SKM-1 treated with dmso at 0.1 percent for 144 hours (cell line): ENCODE results near the gene ZCWPW1.
"Not testable (repeated sequence)": the region's sequence is repeated elsewhere in the genome, so short reads cannot be mapped to it uniquely, and the experiment has no call there.

Experiments
- DNase-seq: peaks from one replicate; lab custom pipeline; 2025; ENCODE audit not compliant: unreplicated experiment; lab: John Stamatoyannopoulos, UW

The ZCWPW1 gene

DNA sequence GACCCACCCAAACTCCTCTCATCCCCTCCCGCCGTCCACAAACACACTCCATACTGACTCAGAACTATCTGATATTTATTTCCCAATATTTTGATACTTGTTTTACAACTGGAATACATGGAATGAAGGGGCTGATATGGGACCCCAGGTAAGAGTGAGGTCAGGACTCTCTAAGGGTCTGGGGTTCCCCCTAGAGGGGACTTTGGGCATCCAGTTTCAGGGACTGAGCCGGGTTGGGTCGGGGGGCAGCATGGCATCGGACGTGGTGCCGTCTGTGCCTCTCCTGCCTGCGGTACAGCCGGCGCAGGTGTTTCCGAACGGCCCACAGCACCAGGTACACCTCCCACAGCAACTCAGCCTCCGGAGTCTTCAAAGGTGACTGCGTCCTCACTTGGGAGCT, 28.1 kb upstream of the ZCWPW1 start:
- DNase-seq = no peak

- DNase-seq = no peak
Observed at GRCh38 chr7:100455206-100455605, 26.7 kb upstream of the ZCWPW1 start.

DNA sequence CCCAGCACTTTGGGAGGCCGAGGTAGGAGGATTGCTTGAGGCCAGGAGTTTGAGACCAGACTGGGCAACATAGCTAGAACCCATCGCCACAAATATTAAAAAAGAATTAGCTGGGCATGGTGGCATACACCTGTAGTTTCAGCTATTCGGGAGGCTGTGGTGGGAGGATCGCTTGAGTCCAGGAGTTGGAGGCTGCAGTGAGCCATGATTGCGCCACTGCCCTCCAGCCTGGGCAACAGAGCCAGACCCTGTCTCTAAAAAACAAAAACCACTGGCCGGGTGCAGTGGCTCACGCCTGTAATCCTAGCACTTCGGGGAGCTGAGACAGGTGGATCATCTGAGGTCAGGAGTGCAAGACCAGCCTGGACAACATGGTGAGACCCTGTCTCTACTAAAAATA, 25.4 kb upstream of the ZCWPW1 start:
- not testable (repeated sequence) for DNase-seq

- no peak for DNase-seq
Observed at GRCh38 chr7:100452513-100452912, 24.0 kb upstream of the ZCWPW1 start.

- no peak for DNase-seq
Observed at GRCh38 chr7:100449190-100449795, 20.8 kb upstream of the ZCWPW1 start.

- DNase-seq = not testable (repeated sequence)
Observed at GRCh38 chr7:100447363-100447762, 18.9 kb upstream of the ZCWPW1 start.

GRCh38 chr7:100446040-100446439, 17.5 kb upstream of the ZCWPW1 start:
- no peak for DNase-seq

GRCh38 chr7:100444311-100445278, 16.1 kb upstream of the ZCWPW1 start:
- DNase-seq = peak; percentile 54

GRCh38 chr7:100443096-100443840, 14.8 kb upstream of the ZCWPW1 start:
- DNase-seq = no peak

DNA sequence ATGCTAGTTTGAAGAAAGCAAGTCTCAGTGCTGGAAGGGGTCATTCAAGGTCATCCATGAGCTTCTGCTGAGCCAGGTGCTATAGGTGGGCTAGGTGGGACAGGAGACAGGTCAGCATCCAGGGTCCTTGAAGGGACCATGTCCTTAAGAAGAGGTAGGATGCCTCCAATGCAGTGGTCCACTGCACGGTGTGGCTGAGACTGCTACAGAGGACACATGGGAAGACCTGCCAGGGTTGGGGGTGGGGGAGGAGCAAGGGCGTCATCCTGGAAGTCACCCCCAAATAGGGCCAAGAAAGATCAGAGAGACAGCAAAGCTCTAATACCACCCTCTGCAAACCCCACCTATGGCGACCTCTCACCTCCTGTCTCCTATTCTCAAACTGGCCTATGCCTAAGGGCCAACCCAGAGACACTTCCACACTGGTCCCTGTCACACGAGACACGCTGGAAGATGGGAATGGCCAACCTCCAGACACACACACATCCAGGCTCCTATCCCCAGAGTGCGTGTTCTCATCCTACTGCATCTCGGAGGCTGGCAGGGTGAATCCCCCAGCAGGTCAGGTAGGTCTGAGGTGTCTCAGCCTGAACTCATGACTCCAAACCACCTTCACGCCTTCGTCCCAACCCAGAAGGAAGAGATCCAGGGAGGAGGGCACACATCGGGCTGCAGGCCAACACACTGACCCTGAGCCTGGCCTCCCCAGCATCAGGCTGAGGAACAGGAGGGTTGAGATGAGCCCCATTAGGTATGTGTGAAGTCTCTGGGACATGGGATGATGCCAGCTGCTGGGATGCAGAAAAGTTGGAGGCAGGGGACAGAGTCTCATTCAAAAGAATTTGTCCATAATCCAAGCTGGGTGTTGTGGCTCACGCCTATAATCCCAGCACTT, 13.4 kb upstream of the ZCWPW1 start:
- DNase-seq = no peak

- DNase-seq = not testable (repeated sequence)
Observed at GRCh38 chr7:100439244-100439643, 10.7 kb upstream of the ZCWPW1 start.

DNA sequence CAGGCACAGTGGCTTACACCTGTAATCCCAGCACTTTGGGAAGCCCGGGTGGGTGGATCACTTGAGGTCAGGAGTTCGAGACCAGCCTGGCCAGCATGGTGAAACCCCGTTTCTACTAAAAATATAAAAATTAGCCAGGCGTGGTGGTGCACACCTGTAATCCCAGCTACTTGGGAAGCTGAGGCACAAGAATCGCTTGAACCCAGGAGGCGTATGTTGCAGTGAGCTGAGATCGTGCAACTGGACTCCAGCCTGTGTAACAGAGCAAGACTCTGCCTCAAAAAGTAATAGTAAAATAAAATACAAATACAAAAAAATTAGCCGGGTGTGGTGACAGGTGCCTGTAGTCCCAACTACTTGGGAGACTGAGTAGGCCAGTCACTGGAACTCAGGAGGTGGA, 10.2 kb upstream of the ZCWPW1 start:
- DNase-seq = not testable (repeated sequence)

GRCh38 chr7:100438172-100438571, 9.7 kb upstream of the ZCWPW1 start:
- DNase-seq = no peak

DNA sequence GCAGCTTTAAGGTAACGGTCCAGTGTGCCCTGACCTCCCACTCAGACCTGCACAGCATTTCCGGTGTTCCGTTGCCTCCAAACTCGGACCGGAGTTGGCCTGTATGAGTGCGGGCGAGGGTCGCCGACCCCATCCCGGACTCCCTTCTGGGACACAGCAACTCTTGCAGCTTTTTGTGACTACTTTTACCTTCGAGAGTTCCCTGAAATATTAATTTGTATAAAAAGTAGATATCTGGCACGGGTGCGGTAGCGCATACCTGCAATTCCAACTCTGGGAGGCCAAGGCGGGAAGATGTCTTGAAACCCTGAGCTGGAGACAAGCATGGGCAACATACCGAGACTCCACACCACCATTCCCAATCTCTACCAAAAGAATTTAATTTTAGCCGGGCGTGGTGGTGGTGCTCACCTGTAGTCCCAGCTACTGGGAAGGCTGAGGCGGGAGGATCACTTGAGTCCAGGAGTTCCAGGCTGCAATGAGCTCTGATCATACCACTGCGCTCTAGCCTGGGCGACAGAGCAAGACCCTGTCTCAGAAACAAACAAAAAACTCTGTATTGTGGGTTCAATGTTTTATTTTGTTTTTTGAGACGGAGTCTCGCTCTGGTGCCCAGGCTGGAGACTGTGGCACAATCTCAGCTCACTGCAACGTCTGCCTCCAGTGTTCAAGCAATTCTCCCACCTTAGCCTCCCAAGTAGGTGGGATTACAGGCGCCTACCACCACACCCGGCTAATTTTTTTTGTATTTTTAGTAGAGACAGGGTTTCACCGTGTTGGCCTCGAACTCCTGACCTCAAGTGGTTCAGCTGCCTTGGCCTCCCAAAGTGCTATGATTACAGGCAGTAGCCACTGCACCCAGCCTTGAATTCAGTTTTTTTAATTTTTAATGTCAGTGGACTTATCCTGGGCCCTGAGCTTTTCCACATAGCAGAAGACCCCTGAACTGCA, 8.9 kb upstream of the ZCWPW1 start:
- no peak for DNase-seq

- no peak for DNase-seq
Observed at GRCh38 chr7:100435401-100436304, 7.2 kb upstream of the ZCWPW1 start.

DNA sequence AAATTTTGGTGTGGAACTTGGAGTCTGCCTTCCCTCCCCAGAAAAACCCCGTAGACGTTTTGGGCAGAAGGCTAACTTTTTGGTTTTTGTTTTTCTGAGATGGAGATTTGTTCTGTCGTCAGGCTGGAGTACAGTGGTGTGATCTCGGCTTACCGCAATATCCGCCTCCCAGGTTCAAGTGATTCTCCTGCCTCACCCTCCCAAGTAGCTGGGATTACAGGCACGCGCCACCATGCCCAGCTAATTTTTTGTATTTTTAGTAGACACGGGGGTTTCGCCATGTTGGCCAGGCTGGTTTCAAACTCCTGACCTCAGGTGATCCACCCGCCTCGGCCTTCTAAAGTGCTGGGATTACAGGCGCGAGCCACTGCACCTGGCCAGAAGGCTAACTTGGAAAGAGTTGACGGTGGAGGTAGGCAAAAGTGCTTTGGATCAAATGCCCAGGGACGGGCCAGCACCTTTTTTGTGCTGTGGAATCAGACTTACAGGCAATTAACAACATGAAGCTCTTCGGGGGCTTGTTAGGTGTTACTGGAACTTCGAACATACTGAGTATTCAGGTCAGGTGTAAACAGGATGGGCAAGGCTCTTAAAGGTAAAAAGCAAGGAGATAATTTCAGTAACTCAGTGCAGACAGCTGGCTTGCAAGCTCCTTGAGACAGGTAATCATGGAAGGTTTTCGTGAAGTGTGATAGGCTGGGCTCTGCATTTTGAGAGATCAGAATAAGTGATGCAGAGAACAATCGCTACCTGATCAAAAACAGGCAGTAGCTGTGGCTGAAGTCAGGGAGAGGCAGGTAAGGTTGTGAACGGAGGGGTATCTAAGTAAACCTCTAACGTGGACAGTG, 6.0 kb upstream of the ZCWPW1 start:
- DNase-seq = no peak

DNA sequence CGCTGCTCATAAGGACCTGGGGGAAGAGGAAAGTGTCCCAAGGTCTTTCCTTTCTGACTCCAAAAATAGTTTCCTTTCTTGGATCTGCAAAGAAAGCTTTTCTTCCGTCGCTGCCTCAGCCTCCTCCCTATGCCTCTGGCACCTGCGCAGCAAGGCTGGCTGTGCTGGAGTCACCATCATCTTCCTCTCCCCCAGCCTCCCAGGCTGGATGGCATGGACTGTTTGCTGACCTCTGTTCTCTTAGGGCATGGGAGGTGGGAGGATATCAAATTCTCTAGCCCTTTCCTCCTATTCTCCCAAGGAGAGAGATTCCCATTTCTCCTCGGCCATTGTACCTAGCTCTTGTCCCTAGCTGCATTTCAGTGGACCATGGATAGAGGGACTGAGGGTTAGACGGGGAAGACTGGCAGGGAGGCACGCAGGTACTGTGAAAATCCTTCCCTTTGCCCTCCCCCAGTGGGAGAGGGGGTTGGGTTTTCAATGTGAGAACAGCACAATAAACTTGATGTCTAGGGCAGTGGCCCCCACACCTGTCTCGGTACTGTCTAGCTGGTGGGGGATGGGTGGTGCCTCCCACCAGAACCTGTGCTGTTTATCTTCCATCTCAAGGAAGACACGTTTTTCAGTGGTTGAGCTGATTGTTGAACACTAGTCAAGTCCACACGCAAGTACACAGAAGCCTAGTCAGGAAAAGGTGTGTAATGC, 5.2 kb upstream of the ZCWPW1 start:
- no peak for DNase-seq
